HG02885 (cell line): ENCODE results near the gene TXNIP.
A peak's percentile ranks its signal among the peaks of the same experiment; 100 is the strongest.

Source experiments
- ATAC-seq: cut with Tn5 transposase; IDR thresholded peaks from one replicate; pipeline ENCODE4 v1.9.1; 2021; ENCODE audit warnings: mild to moderate bottlenecking; ENCODE audit not compliant: unreplicated experiment, poor library complexity

Gene TXNIP

DNA sequence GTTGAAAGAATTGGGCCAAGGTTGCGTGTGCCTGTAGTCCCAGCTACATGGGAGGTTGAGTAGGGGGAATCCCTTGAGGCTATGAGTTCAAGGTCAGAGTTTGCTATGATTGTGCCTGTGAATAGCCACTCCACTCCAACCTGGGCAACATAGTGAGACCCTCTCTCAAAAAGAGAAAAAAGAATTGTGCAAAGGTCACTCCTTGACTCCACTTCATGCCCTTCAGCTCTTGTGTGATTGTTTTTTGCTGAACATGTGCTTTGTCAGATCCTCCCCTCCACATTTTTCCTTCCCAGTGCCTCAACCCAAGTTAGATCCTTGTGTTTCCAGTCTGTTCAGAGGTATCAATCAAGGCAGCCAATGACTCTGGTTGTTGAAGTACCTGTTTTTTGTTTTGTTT lies 8.5 kb downstream of the TXNIP start:
- no peak for ATAC-seq

DNA sequence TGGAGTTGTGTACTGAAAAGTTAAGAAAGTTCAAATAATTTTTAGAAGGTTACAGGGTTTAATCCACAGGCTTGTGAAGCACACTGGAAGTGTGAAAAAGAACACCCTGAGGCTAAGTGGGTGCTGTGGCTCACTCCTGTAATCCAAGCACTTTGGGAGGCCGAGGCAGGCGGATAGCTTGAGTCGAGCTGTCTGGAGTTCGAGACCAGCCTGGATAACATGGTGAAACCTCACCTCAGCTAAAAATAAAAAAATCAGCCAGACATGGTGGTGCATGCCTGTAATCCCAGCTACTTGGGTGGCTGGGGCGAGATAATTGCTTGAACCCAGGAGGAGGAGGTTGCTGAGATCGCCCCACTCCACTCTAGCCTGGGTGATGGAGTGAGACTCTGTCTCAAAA lies 9.8 kb downstream of the TXNIP start:
- ATAC-seq: no peak

DNA sequence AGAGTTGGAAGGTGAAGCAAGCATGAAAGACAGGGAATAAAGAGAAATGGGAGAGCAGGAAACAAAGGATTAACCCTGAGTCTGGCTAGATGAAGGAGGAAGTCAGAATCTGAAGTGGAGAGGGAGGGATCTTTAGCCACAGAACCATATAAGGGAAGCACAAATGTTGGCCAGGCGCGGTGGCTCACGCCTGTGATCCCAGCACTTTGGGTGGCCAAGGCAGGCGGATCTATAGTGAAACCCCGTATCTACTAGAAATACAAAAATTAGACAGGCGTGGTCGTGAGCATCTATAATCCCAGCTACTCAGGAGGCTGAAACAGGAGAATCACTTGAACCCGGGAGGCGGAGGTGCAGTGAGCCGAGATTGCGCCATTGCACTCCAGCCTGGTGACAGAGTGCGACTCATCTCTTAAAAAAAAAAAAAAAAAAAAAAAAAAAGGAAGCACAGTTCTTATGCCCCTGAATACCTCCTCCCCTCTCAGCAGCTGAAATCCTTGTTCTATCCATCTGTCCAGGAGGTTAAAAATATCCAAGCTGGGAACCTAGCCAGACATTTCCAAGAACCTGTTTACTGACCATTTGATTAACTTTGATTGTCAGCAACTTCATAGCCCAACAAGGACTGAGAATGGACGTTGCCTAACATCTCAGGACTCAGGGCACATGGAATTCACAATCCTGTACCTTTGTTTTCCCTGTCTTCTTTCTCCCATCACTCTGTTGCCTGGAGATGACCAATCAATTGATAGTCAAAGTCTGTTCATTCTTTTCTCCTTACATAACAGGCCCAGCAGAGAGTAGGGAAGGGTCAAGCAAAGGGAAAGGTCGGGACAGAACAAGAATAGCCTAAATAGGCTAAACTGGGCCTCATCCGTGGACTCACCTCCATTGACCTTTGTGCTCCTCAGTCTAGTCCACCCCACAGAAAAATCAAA lies 10.6 kb downstream of the TXNIP start:
- no peak for ATAC-seq

DNA sequence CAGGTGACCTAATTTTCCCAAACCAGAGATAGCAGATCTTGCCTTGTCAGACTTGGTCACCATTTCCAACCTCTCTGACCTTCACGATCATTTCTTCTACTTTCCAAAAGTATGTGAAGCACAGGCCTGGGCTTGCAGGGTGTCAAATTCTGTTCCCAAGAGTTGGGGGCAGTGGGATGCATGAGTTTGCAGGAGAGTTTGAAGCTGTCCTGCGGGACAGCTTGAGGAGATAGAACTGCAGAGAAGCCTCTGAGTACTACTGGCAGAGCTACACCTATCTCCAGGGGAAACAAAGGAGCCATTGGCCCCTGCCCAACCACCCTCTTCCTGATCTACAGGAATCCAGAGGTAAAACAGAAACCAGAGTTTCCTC lies 11.3 kb downstream of the TXNIP start:
- no peak for ATAC-seq

DNA sequence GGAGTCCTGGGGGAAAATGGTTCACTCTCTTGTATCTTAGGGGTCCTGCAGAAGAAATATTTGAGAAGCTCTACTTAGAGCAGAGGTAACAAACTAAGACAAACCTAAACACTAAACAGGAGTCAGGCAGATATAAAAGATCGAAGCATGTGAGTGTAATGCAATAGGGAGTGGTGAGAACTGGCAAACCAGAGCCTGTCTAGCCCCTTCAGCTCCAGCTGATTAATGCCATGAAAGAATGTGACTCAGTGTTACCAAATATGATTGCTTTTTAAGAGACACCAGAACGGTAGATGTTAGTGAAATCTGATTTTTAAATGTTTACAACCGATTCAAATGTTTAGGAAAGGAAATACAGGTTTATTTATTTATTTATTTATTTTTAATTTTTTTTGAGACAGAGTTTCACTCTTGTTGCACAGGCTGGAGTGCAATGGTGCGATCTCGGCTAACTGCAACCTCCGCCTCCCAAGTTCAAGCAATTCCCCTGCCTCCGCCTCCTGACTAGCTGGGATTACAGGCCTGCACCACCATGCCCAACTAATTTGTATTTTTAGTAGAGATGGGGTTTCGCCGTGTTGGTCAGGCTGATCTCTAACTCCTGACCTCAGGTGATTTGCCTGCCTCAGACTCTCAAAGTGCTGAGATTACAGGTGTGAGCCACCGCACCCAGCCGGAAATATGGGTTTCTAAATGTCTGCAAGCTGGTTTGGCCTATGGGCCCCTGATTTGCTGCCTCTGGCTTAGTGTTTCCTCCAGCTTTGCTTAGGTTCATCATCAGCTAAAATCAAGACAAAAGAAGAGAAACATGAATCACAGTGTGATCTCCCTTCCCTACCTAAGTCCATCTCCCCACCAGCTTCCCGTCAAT lies 12.2 kb downstream of the TXNIP start:
- ATAC-seq: no peak

DNA sequence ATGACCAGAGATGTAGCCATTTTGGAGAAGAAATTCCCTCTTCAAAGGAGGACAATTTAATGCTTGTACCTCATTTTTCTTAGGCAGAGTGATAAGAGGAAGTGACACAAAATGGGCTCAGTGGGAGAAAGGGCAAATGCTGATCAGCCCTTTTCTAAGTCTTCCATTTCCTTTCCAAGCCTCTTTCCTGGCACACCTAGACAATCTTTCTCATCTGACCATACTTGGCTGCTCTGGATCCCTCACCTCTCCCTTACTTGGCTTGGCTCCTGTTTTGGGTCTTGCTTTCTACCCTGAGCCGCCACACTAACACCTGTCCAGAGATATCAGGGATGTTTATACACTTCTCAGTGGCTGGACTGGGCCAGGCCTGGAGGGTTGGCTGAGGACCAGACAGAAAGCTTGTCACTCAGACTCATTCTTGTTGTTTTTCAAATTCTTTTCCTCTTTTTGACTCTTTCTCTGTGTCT lies 13.1 kb downstream of the TXNIP start:
- ATAC-seq: no peak

DNA sequence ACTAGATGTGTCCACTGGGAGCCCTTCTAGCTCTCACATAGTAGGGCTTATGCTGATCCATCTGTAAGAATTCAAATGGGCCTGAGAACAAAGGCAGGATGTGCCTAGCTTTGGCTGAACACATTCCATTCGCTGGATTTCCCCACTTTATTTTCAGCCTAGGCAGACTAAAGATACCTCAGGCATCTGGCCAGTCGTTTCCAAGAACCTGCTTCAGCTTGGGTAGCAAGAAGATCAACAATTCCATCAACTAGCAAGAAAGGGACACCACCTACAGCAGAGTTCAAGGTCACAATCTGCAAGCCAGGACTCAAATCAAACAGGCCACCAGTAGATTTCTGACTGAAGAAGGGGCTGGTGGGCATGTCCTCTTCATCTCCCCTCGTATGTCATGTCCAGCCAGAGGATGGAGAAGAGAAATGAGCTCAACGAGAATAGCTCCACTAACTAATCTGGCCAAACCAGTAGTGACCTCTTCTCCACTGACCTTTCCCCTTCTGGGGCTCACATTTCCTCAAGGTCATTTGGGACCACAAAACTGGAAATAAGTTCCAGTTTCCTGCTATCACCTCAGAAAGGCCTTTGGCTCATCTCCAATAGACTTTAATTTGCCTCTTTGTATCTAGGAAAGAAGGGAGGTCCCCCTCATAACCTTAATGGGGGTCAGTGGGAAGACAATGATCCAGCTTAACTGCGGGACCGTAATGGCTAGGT lies 14.2 kb downstream of the TXNIP start:
- ATAC-seq: no peak

DNA sequence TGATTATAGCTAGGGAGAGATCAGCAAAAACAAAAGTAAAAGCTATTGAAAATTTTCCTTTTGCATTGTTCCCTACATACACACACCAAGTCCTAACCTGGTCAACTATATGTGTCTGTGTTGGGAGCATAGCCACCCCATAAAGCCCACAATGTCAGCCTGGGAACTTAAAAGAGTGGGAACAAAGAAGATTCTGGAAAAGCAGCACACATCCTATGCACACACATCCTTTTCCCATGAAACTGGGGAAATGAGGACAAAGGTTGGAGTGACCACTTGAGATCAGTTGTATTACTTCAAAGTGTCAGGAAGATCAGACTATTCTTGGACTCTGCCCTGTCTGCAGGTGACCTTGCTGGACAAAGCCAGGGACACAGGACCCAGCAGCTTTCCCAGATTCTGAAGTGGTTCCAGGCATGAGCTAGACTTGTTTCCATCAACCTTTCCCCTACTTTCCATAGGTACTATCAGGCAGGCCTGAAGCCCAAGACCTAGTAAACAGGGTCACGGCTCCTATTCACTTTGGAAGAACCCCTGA lies 15.9 kb downstream of the TXNIP start:
- no peak for ATAC-seq

DNA sequence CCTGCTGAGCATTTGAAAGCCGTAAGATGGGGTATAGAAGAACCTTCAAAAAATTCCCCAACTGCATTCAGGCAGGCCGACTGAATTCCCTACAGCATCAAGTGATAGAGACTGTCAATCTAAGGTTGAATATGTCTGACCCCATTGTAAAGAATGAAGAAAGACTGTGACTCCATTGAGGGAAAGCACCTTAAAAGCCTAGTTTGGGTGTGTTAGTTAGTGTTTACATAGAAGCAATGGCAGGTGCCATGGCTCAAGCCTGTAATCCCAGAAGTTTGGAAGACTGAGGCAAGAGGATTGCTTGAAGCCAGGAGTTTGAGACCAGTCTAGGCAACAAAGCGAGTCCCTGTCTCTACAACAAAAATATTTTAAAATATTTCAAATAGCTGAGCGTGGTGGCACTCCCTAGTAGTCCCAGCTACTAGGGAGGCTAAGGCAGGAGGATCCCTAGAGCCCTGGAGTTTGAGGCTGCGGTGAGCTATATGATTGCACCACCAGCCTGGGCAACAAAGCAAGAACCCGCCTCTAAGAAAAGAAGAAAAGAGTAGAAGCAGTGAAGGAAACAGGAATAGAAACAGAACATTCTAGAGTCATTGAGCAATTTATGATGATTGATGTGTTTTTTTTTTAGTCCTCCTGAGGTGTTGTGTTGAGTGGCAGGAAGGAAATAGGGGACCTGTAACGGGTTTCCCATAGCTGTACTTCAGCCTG lies 16.5 kb downstream of the TXNIP start:
- no peak for ATAC-seq

DNA sequence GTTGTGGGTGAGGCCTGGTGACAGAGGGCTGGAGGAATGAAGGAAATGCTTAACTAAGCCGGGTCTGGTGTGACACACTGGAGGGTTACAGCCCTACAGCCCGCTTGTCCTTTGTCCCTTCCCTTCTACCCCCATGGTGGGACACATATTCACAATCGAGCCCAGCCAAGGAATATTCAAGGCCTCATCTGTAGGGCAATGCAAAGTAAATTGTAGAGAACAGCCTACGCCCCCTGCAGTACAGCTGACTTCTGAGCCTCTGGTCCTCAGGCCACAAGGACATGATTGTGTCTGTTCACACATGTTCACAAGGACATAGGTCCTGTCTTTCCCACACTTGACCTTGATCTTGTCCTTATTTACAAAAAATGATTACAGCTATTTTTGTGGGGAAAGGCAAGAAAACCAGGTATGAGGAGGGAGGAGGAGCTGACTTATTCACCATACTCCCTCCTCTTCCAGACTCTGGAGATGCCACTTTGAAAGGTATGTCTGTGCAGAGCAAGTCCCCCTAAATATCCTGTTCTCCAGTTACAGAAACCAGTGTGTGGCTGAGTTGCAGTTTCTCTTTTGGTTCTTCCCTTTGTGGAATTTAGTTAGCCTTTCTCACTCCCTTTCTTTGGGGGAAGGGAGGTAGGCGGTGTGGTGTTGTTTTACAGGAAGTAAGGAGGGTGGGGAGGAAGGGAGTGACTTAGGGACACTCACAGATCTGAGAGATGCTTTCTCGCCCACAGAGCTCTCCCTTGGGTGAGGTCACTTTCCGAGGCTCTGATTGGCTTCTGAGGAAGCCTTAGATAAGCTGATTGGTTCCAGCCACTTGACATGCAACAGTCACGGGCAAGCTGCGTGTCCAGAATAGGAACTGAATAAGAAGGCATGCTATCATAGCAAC lies 17.3 kb downstream of the TXNIP start:
- peak; percentile 89 for ATAC-seq

DNA sequence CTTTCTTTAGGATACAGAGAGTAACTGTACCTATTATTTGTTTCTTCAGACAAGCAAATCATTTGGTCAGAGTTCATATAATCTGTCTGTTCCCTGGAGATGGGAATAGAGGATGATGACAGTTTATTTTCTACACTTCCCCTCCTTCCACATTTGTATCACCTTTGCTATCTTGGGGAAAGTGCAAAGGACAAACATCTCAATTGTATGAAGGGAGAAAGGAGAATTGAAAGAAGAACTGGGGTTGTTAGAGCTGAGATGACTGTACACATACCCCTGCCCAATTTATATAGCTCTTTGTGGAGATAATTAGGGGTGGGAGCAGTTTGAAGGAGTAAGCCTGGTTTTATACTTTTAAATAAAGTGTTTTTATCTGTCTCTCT lies 17.9 kb downstream of the TXNIP start:
- no peak for ATAC-seq

DNA sequence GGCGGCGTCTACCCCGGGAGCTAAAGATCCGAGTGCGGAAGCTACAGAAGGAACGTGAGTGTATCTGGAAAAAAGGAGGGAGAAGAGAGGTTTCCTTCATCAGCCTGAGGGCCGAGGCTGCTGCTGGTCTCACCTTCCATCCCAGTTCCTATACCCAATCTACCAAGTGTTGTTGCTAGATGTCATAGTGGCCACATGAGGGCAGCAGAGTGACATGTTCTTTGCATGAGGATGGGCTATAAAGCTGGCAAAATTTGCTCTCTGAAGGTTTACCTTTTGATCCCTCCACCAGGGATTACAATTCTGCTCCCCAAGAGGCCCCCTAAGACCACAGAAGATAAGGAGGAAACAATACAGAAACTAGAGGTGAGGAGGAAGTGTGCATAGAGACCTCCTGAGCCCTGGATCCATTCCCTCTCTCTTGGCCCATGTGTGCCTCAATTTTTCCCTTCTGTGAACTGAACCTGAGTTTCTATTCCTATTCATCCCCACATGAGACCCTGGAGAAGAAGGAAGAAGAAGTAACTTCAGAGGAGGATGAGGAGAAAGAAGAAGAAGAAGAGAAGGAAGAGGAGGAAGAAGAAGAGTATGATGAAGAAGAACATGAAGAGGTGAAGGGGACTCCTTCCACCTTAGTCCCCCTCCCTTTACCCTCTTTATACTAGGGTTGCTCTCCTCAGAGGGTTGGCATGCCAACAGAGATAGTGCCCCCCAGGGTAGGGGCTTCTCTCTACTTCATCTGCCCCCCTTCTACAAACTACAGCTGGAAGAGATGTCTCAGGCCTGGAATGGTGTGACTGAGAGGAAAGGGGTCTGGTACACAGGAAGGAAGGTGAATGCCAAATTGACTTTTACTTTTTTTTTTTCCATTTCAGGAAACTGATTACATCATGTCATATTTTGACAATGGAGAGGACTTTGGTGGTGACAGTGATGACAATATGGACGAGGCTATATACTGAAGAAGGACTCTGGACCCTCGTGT lies 18.6 kb downstream of the TXNIP start:
- peak; percentile 34 for ATAC-seq

DNA sequence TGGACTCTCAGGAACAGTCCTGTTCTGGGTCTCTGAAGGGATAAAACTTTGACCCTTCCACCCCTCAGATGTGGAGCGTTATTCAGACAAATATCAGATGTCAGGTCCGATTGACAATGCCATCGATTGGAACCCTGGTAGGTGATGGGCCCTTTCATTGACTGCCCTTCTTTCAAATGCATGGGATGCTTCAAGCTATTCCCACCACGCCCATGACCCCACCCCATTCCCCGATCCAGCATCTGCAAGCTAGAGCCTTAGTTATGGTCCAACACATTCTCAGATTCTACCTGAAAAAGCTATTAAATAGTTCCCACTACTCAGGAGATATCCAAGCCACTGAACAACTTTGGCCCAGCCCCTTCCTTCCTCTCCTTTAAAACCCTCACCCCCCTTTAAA lies 19.4 kb downstream of the TXNIP start:
- no peak for ATAC-seq

DNA sequence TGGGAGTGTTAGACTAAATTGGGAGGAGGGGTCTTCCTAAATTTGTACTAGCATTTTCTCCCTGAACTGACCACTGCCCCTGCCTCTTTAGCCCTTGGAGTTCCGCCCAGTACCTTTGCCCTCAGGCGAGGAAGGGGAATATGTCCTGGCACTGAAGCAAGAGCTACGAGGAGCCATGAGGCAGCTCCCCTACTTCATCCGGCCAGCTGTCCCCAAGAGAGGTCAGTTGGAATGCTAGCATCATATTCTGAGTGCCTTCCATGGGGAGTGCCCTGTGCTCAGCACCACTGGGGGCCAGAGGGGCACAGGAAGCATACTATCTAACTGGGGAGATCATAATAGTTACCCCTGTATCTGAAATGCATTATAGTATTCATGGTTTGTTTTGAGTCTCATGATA lies 21.2 kb downstream of the TXNIP start:
- no peak for ATAC-seq

DNA sequence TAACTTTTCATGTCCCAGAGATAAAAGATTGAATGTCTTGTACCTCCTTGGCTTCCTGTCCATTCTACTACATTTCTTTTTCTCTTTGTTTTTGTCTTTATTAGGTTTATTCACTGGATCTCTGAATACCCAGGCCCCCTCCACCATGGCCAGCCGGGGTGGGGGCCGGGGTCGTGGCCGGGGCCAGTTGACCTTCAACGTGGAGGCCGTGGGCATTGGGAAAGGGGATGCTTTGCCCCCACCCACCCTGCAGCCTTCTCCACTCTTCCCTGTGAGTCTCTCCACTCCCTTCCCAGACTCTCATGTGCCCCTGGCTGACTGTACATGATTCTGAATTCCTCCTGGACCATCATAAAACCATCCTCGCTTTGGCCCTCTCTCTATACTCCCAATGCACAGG lies 21.7 kb downstream of the TXNIP start:
- no peak for ATAC-seq

DNA sequence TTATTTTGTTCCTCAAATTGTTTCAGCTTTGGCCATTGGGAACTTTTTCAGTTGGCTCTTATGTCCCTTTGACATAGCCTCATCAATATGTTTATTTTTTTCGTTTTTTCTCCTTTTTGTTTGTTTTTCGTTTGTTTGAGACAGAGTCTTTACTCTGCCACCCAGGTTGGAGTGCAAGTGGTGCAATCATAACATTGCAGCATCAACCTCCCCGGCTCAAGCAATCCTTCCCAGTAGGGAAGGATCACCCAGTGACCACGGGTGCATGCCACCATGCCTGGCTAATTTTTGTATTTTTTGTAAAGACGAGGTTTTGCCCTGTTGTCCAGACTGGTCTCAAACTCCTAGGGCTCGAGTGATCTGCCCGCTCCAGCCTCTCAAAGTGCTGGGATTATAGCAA lies 23.8 kb downstream of the TXNIP start:
- no peak for ATAC-seq

DNA sequence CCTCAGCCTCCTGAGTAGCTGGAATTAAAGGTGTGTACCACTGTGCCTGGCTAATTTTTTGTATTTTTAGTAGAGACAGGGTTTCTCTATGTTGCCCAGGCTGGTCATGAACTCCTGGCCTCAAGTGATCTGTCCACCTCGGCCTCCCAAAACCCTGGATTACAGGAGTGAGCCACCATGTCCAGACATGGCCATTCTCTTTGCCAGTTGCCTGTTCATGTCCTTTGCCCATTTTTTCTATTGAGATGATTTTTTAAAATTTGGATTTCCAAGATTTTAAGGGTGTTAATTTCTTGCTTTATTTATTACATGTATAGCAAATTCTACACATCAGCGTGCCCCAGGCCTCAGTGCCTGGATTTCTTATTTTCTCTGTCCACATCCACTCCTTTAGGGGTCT lies 29.1 kb downstream of the TXNIP start:
- ATAC-seq: no peak
